ENCODE results near the gene CDH19.

- TF ChIP-seq GATA2 (IDR thresholded peaks at IDR 0.05; ENCODE audit: low read depth, low read length) (no peak), GATA3 (IDR thresholded peaks at IDR 0.05; ENCODE audit: low read depth, low read length) (no peak)
These were observed 142.5 kb downstream of the CDH19 start for GRCh38 chr18:66461344-66461743.

Measured in SH-SY5Y (cell line).